GM18502 (cell line): ENCODE data around the gene SRP19.
"Not testable (repeated sequence)": the region's sequence is repeated elsewhere in the genome, so short reads cannot be mapped to it uniquely, and the experiment has no call there.

Experiments used
- ATAC-seq: cut with Tn5 transposase; IDR thresholded peaks from one replicate; pipeline ENCODE4 v1.9.1; 2021; ENCODE audit warnings: mild to moderate bottlenecking; ENCODE audit not compliant: unreplicated experiment, poor library complexity

The SRP19 gene

GRCh38 chr5:112867411-112867810, 6.3 kb downstream of the SRP19 start:
- no peak for ATAC-seq

GRCh38 chr5:112869948-112870347, 8.9 kb downstream of the SRP19 start:
- ATAC-seq, result no peak

- ATAC-seq, result no peak
Observed at GRCh38 chr5:112870966-112871365, 9.9 kb downstream of the SRP19 start.

GRCh38 chr5:112876362-112876761, 15.3 kb downstream of the SRP19 start:
- ATAC-seq, result no peak

GRCh38 chr5:112878101-112878500, 17.0 kb downstream of the SRP19 start:
- ATAC-seq, result no peak

- ATAC-seq, result peak; percentile 57
Observed at GRCh38 chr5:112878760-112879159, 17.7 kb downstream of the SRP19 start.

GRCh38 chr5:112880219-112880964, 19.3 kb downstream of the SRP19 start:
- ATAC-seq, result no peak

- ATAC-seq, result no peak
Observed at GRCh38 chr5:112883192-112883591, 22.1 kb downstream of the SRP19 start.

GRCh38 chr5:112885001-112885400, 23.9 kb downstream of the SRP19 start:
- no peak for ATAC-seq

GRCh38 chr5:112886975-112887374, 25.9 kb downstream of the SRP19 start:
- no peak for ATAC-seq

GRCh38 chr5:112892066-112892465, 31.0 kb downstream of the SRP19 start:
- ATAC-seq, result not testable (repeated sequence)

GRCh38 chr5:112892776-112893175, 31.7 kb downstream of the SRP19 start:
- ATAC-seq, result no peak

- no peak for ATAC-seq
Observed at GRCh38 chr5:112895682-112896081, 34.6 kb downstream of the SRP19 start.

GRCh38 chr5:112902561-112902960, 41.5 kb downstream of the SRP19 start:
- no peak for ATAC-seq

GRCh38 chr5:112904996-112905395, 43.9 kb downstream of the SRP19 start:
- not testable (repeated sequence) for ATAC-seq

- peak; percentile 61 for ATAC-seq
Observed at GRCh38 chr5:112906637-112907036, 45.5 kb downstream of the SRP19 start.

GRCh38 chr5:112907166-112907631, 46.1 kb downstream of the SRP19 start:
- ATAC-seq, result peak; percentile 50

- ATAC-seq, result no peak
Observed at GRCh38 chr5:112908854-112909253, 47.8 kb downstream of the SRP19 start.

GRCh38 chr5:112910529-112910928, 49.4 kb downstream of the SRP19 start:
- no peak for ATAC-seq

- no peak for ATAC-seq
Observed at GRCh38 chr5:112914584-112914983, 53.5 kb downstream of the SRP19 start.

GRCh38 chr5:112915831-112916230, 54.7 kb downstream of the SRP19 start:
- peak; percentile 62 for ATAC-seq

- no peak for ATAC-seq
Observed at GRCh38 chr5:112917453-112917995, 56.4 kb downstream of the SRP19 start.
